HG02759 (cell line): ENCODE results near the gene TMEM259.

ENCODE experiments used
- ATAC-seq: cut with Tn5 transposase; IDR thresholded peaks from one replicate; pipeline ENCODE4 v1.9.1; 2021; ENCODE audit warnings: mild to moderate bottlenecking, moderate library complexity; ENCODE audit not compliant: unreplicated experiment

TMEM259 gene

DNA sequence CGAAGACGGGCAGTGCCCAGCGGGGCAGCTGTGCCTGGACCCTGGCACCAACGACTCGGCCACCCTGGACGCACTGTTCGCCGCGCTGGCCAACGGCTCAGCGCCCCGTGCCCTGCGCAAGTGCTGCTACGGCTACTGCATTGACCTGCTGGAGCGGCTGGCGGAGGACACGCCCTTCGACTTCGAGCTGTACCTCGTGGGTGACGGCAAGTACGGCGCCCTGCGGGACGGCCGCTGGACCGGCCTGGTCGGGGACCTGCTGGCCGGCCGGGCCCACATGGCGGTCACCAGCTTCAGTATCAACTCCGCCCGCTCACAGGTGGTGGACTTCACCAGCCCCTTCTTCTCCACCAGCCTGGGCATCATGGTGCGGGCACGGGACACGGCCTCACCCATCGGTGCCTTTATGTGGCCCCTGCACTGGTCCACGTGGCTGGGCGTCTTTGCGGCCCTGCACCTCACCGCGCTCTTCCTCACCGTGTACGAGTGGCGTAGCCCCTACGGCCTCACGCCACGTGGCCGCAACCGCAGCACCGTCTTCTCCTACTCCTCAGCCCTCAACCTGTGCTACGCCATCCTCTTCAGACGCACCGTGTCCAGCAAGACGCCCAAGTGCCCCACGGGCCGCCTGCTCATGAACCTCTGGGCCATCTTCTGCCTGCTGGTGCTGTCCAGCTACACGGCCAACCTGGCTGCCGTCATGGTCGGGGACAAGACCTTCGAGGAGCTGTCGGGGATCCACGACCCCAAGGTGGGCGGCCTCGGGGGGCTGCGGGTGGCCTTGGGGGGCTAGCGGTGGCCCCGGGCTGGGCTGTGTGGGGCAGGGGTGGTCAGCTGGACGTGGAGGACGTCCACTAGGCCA is 15.9 kb downstream of the TMEM259 start:
- ATAC-seq: no peak

DNA sequence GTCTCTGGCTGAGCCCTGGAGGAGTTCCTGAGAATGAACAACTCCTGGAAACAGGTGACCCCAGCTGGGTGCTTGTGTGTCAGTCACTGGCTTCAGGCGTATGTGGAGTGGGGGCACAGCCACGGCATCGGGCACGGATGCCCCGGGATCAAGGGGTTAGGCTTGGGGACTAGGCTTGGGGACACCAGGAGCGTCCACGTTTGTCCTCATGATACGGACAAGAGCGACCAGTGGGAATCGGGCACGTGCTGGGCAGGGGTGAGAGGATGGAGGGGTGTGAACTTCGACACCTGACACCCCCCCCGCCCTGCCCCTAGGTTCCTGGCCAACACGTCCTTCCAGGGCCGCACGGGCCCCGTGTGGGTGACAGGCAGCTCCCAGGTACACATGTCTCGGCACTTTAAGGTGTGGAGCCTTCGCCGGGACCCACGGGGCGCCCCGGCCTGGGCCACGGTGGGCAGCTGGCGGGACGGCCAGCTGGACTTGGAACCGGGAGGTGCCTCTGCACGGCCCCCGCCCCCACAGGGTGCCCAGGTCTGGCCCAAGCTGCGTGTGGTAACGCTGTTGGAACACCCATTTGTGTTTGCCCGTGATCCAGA is 16.6 kb downstream of the TMEM259 start:
- no peak for ATAC-seq

DNA sequence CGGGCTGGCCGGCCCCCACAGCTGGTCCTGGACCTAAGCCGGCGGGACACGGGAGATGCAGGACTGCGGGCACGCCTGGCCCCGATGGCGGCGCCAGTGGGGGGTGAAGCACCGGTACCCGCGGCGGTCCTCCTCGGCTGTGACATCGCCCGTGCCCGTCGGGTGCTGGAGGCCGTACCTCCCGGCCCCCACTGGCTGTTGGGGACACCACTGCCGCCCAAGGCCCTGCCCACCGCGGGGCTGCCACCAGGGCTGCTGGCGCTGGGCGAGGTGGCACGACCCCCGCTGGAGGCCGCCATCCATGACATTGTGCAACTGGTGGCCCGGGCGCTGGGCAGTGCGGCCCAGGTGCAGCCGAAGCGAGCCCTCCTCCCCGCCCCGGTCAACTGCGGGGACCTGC is 17.6 kb downstream of the TMEM259 start:
- no peak for ATAC-seq

DNA sequence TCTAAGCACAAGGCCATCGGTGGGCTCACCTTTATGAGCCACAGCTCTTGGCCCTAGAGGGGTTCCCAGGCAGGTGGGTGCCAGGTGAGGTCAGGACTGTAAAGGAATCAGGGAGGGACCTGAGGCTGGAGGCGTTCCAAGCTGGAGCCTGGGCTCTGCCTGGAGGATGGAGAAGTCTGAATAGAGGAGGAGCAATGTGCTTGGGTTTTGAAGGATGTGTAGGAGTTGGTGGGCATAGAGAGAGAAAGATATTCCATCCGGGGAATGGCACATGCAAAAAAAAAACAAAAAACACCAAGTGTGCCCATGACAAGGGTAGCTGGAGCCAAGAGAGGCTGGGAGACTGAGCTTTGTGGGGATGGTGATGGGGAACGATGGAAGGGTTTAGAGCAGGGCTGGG is 18.3 kb downstream of the TMEM259 start:
- no peak for ATAC-seq

DNA sequence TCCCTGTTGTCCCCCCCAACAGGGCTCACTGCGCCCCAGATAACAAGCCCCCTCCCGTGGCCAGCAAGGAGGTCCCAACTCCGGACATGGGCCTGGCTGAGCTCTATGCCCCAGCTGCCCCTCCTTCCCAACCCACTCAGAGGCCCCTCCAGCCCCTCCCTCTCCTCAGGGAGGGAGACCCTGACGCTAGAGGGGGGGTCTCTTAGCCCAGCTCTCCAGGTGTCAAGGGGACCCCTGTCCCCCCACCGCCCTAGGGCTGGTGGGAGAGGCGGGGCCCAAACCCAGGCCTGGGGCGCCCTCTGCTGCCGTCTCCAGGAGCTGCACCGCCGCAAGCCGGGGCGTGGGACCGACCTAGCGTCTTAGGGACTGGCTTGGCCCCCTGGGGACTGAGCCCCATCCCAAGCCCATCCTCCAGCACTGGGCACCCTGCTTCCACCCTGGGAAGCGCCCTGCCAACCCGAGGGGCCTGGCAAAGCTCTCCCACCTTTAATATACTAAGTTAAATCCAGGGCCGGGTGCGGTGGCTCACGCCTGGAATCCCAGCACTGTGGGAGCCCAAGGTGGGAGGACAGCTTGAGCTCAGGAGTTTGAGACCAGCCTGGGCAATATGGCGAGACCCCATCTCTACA is 19.3 kb downstream of the TMEM259 start:
- no peak for ATAC-seq

DNA sequence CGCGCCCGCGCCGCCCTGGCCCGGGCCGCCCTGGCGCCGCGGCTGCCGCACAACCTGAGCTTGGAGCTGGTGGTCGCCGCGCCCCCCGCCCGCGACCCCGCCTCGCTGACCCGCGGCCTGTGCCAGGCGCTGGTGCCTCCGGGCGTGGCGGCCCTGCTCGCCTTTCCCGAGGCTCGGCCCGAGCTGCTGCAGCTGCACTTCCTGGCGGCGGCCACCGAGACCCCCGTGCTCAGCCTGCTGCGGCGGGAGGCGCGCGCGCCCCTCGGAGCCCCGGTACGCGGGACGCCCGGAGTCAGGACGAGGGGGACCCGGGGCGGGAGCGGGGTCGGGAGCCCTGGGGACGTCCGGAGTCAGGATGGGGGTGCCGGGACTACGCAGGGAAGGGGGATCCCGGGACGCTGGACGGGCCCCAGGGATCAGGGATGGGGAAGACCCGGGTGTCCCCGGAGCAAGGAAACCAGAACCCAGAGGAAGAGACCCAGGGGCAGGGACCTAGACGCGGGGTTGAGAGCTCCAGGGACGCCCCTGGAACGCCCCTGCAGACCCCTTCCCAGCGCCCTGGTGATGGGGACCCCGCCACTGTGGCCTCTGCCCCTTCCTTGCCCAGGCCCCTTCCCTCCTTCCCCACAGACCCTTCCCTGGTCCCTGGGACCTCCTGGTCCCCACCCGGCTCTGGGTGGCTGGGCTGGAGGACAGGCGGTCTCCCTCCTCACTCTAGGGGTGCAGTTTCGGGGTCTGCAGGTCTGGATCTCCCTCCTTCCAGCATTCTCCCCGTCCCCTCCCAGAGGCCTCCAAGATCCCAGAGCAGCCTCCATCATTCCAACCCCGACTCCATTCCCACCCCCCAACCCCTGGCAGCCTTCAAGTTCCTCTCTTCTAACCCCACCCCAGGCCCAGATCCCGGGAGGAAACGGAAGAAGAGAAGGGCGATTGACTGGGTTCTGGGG is 20.1 kb downstream of the TMEM259 start:
- ATAC-seq: no peak

DNA sequence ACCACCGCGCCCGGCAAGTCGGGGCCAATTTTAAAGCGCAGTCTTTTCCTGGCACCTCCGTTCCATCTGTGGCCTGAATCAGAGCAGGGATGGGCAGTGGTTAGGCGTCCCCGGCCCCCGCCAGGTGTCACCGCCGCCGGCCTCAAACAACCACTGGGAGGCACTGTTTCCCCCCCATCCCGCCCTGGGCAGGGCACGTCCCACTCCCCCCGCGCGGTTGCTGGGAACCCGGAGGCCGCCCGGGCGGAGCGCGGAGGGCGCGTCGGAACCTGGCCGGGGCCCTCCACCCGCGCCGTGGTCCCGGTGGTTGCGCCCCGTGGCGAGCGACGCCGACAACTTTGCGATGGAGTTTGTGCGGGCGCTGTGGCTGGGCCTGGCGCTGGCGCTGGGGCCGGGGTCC is 20.8 kb downstream of the TMEM259 start, which contains the start of gene GRIN3B:
Gene GRIN3B, plus strand, starts transcription at position 325 of the 400 bp plus-strand sequence. Its CDS starts 19 bp downstream, at position 344.
- no peak for ATAC-seq

DNA sequence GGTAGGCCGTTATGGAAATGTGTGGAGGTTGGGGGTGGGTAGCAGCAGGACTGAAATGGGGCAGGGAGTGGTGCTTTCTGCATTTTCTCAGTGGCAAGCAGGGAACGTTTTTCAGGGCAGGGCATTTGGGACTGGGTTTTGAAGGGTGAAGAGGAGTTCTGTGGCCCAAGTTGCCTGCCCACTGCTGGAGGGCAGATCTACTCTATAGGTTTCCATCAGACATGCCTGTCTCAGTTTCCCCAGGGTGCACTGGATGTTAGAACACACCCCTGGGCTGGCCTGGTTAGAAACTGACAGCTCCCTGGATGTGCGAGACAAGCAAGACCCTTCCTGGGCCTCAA is 21.6 kb downstream of the TMEM259 start:
- no peak for ATAC-seq

DNA sequence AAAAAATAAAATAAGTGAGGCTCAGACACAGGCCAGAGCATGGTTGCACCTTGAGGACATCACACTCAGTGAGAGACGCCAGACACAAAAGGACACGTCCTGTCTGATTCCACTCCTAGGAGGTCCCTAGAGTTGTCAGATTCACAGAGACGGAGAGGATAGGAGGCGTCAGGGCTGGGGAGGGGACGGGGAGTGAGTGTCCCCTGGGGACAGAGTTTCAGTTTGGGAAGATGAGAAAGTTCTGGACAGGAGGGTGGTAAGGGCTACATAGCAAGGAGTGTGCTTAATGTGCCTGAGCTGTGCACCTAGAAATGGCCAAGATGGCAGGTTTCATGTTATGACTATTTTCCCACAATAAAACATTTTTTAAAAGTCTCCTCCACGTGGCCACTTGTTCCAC is 22.9 kb downstream of the TMEM259 start:
- ATAC-seq: no peak

DNA sequence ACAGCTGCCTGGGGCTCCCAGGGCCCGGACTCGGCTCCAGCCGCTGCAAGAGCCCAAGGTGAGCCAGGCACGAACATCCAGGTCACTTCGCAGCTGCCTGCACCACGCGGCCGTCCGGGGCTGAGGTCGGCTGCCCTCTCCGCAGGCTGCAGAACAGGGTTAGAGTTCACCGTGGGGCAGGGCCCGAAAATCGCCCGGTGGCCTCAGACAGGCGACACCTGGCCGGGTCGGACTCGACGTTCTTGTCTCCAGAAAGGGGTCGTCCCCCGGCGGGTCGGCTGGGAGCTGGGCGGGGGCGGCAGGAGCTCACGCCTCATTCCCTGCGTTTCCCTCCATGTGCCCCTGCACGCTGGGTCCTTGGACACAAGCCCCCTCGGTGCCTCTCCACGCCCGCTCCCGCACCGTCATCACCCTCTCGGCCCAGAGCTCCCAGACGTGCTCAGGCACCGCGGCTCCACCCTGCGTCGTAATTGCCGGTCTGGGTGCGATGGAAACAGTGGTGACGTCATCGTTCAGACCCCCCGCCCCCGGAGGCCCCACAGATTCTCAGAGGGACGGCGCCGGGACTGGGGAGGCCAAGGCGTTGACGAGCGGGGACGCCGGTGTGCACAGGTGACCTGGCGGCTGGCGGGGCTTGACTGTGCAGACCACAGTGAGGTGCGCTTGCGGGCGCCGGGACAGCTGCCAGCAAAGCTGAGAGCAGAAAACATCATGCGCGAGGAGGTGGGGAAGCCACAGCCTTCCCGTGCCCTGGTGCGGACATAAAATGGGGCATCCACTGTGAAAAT is 24.7 kb downstream of the TMEM259 start:
- no peak for ATAC-seq

DNA sequence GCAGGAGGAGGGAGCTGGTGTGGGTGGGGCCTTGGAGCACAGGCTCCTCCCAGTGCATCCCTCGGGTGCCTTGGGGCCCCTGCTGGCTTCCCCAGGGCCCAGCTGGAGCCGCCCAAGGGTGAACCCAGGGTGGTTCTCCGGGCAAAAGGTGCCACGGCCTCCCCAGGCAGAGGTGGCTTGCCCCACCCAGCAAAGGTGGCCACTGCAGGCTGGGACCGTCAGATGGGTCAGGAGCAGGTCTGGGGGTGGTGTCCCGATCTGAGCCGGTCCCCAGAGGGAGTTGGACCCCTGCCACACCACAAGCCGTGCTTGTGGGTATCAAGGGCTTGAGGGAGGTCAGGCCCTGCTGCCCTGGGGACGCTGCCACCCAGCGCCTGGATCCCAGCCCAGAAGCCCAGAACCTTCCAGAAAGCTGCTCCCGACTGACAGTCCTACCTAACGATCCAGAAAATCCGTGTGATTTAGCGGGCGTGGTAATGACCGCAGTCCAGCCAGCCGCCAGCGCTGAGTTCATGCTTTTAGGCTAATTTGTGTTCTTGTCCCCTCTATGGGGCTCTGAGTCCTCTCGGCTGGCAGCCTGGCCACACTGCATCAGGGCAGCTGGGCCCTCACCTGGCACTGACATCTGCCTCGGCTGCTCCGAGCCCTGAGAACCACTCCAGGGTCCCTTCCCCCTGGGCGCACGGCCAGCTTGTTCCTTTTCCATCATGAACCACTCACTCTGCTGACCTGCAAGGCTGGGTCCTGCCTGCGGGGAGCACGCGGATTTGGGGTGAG is 25.7 kb downstream of the TMEM259 start:
- no peak for ATAC-seq

DNA sequence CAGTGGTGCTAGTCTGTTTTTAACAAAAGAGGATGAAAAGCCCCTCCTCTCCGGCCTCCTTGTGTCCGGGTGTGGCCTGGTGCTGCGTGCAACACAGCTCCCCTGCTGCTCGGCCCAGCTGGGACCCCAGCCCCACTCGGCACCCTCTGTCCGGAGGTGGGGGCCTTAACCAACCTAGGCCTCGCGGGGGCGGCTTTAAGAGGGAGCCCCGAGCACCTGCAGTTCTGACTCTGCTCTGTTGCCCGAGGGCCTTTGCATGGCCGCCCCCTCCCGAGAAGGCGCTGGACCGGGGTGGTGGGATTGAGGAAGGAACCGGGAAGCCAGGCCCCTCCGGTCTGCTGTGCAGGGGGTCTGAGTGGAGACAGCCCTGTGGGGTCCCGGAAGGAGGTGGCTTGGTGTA is 26.4 kb downstream of the TMEM259 start:
- ATAC-seq: no peak

DNA sequence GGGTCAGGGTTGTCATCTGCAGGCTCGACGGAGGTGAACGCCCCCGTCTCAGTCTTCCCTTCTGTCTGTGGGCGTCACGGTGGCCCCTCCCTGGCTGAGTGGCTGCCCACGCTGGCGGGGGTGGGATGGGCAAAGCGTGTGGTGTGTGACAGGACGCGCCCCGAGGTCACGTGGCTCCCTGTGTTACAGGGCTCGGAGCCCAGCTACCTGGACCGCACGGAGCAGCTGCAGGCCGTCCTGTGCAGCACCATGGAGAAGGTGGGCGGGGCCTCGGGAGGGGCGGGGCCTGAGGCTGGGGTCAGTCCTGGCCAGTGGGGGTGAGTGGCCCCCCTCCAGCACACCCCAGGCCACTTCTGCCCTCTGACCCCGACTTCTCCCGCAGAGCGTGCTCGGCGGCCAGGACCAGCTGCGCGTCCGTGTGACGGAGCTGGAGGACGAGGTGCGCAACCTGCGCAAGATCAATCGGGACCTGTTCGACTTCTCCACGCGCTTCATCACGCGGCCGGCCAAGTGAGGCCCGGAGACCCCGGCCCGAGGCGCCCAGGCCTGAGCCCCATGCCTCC is 27.0 kb downstream of the TMEM259 start:
- ATAC-seq: no peak

DNA sequence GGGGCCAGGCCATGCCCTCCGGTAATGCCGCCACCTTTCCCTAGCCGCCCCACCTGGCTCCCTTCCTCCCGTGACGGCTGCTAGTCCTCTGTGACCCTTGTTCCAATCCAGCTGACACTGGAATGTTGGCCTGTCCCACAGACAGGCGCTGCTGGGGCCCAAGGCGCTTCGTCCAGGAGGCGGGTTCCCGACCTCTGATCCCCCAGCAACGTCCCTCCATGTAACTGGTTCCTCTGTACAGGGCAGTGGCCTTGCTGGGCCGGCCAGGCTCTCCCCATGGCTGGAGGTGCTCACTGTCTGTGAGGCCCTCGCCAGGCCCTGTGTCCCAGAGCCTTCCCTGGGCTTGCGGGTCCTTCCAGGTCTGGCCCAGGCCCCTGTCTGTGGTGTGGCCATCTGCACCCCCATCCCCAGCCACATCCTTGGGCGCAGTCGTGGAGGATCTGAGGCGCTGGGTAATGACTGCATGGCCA is 27.5 kb downstream of the TMEM259 start:
- ATAC-seq: no peak

DNA sequence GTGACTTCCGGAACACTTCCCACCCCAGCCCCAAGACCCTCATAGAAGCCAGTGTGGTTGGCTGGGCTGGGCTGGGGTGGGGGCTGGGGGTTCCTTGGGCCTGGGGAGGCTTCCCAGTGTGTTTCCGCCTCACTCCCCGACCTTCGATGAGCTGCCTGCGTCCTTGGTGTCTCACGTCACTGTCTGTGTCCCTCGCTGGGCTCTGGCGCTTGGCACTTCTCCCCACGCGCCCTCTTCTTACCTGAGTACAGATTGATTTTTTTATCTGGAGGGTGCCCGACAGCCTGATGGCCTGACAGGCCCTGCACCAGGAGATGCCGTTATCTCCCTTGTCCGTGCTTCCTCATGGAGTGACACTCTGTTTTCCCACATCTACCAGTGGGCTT is 28.3 kb downstream of the TMEM259 start:
- no peak for ATAC-seq

DNA sequence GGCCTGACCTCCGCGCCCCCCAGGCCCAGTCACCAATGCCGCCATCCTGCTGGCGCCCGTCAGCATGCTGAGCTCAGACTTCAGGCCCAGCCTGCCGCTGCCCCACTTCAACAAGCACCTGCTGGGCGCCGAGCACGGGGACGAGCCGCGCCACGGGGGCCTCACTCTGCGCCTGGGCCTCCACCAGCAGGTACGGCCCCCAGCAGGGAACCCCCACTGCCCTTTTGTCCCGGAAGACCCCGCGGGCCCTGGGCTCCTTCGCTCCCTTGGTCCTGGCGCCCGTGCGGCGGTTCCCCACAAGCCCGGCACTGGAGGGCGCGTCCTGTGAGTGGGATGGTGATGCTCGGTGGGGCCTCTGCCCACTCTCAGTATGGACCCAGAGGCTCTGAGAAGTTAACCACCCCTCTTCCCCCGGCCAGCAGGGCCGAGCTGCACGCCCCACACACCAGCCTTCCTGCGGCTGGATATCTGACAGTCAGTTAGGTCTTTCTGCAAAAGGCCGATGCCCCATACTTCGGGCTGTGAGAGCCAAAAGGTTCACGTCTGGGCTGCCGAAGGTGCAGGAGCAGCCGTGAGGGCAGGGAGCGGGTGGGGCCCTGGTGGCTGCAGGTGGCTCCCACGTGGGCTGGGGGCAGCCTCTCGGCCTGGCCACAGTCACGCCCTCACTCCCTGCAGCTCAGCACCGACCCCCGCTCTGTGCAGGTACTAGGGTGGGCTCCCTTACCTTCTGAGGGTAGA is 28.8 kb downstream of the TMEM259 start:
- no peak for ATAC-seq

DNA sequence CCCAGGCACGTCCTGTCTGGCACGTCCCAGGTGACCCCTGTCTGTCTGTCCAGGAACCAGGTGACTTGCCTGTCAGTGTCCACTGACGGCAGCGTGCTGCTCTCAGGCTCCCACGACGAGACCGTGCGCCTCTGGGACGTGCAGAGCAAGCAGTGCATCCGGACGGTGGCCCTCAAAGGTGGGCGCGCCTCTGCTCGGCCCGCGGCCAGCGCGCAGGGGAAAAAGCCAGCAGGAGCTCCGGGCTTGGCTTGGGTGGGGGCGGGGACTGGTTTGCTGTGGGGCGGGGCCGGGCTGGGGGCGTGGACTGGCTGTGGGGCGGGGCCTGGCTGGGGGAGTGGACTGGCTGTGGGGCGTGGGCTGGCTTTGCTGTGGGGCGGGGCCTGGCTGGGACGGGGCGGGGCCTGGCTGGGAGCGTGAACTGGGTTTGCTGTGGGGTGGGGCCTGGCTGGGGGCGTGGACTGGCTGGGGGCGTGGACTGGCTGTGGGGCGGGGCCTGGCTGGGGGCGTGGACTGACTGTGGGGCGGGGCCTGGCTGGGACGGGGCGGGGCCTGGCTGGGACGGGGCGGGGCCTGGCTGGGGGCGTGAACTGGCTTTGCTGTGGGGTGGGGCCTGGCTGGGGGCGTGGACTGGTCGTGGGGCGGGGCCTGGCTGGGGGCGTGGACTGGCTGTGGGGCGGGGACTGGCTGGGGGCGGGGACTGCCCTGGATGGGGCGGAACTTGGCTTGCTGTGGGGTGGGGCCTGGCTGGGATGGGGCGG is 29.6 kb downstream of the TMEM259 start:
- no peak for ATAC-seq

DNA sequence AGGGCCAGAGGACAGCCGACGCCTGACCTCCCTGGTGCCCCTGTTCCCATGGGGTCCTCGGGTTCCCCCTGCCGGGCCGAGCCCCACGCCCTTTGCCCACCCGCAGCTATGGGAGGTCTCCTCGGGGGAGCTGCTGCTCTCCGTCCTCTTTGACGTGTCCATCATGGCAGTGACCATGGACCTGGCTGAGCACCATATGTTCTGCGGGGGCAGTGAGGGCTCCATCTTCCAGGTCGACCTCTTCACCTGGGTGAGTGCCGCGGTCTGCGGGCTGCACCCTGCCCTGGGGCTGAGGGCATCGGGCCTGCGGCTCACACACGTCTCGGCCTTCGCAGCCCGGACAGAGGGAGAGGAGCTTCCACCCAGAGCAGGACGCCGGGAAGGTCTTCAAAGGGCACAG is 30.2 kb downstream of the TMEM259 start:
- no peak for ATAC-seq
